Astrocyte of the cerebellum (primary cell): ENCODE data around the gene IQSEC1.

Source experiments
- DNase-seq: peaks from one replicate; pipeline ENCODE4 v3.0.0-alpha.2; 2011; ENCODE audit warnings: low read depth
- H3K4me3 ChIP-seq: 2 replicates; pipeline ENCODE4 v1.5.1; 2011; ENCODE audit warnings: mild to moderate bottlenecking, low read depth, low read length, moderate library complexity
- CTCF ChIP-seq: IDR thresholded peaks from 2 replicates; pipeline ENCODE4 v1.5.1; 2012; ENCODE audit warnings: low read length, low read depth, moderate library complexity, mild to moderate bottlenecking; ENCODE audit errors: missing control alignments
- in situ Hi-C: cut with HindIII; loops from 2 replicates; pipeline ENCODE4 v1.10.0; 2017; ENCODE audit warnings: low sequenced_read_pairs

The IQSEC1 gene

DNA sequence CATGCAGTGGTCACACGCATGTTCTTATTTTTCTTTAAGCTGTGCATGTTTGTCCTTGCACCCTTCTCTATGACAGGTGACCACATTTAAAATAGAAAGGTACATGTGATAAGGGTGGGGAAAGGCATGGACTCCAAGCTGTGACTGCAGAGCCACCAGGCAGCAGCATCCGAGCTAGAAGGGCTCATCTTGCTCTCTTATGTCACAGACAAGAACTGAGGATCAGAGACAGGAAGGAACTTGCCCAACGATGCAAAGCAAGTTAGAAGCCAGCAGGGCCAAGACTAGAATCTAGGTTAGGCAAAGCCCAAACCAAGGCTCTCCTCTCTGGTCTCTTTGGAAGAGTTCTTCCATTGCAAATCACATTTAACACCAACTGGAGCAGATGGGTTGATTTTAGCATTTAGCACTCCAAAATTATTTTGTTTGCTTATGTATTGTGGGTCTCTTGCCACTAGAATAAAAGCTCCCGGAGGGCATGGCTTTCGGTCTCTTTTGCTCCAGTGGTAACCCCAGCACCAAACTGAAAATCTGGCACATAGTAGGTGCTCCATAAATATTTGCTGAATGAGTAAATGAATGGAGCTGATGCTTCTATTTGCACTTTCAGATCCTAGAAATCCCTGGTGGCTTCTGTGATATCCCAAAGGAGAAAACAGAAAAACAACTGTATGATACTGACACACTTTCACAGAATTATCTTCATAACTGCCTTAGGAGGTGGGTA is 84.3 kb downstream of the IQSEC1 start:
- DNase-seq, result no peak
- in situ Hi-C loops, result no loop called here
- no peak for TF ChIP-seq CTCF
- H3K4me3 ChIP-seq, result no peak overlapping the region

DNA sequence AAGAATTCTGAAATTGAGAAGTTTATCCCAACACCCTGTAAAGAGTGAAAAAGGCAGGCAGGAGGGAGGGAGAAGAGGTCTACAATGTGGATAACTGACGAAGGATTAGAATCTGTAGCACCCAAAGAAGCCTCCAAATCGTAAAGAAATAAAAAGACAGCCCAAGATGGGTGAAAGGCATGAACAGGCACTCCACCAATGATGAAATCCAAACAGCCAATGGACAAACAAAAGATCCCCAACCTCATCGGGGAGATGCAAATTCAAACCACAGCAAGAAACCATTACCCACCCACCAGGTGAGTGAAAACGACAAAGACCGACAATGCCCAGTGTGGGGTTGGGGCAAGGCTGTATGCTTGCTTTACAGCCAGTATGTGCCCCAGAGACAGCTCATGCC is 85.6 kb downstream of the IQSEC1 start:
- DNase-seq, result no peak
- TF ChIP-seq CTCF, result no peak
- no peak overlapping the region for H3K4me3 ChIP-seq
- in situ Hi-C loops, result no loop called here

DNA sequence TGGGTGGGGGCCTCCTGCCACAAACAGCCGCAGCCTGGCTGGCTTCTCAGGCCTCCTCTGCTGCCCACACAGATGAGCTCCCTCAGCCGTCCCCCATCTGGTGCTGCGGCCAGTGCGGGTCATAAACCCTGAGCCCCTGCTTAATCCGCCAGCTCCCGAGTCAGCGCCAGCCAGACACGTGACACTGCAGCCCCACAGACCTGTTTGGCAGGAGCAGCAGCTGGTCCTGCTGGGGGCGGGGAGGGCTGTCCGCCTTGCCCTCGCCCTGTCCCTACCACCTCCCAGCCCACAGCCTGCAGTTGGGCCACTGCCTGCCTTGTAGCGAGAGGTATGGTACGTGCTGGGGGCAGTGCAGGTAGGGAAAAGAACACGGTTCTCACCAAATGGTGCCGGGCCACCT is 86.2 kb downstream of the IQSEC1 start:
- no peak for DNase-seq
- in situ Hi-C loops, result no loop called here
- no peak for TF ChIP-seq CTCF
- H3K4me3 ChIP-seq, result no peak overlapping the region

- in situ Hi-C loops, result no loop called here
- TF ChIP-seq CTCF, result no peak
- no peak for DNase-seq
- H3K4me3 ChIP-seq, result no peak overlapping the region
Observed at GRCh38 chr3:12986521-12986920, 86.7 kb downstream of the IQSEC1 start.

- in situ Hi-C loops, result no loop called here
- H3K4me3 ChIP-seq, result no peak overlapping the region
- no peak for TF ChIP-seq CTCF
- no peak for DNase-seq
Observed at GRCh38 chr3:12986031-12986430, 87.2 kb downstream of the IQSEC1 start.

DNA sequence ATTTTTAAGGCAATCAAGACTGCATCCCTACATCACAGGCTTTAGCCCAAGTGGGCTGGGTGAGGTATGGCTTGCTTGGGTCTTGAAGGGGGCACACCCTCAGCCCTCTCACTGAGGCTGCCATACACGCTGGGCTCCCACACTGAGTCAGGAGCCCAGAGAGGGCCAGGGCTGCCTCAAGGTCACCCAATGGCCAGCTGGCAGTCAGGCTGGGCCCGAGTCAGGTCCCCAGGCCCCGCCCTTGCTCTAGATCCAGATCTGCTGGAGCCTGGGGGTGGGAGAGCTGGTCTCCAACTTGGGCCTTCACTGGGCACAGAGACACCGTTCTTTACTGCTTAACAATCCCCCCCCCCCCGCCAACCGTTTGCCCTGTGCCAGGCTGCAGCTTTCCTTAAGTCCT is 88.1 kb downstream of the IQSEC1 start:
- TF ChIP-seq CTCF, result no peak
- in situ Hi-C loops, result no loop called here
- DNase-seq, result no peak
- no peak overlapping the region for H3K4me3 ChIP-seq
